A549 (cell line): ENCODE results near the gene CCDC27.

ENCODE experiments used
- CTCF ChIP-seq: fragments of >200 bp; sonication (Bioruptor Twin); formaldehyde crosslinking; IDR thresholded peaks from 3 replicates; pipeline ENCODE4 v1.5.1; 2016
- TF ChIP-seq, protein P1 (sequence below): fragments of 150-350 bp; IDR thresholded peaks from 2 replicates; pipeline ENCODE4 v1.6.1; 2014; ENCODE audit warnings: low read depth, mild to moderate bottlenecking, low read length

DNA sequence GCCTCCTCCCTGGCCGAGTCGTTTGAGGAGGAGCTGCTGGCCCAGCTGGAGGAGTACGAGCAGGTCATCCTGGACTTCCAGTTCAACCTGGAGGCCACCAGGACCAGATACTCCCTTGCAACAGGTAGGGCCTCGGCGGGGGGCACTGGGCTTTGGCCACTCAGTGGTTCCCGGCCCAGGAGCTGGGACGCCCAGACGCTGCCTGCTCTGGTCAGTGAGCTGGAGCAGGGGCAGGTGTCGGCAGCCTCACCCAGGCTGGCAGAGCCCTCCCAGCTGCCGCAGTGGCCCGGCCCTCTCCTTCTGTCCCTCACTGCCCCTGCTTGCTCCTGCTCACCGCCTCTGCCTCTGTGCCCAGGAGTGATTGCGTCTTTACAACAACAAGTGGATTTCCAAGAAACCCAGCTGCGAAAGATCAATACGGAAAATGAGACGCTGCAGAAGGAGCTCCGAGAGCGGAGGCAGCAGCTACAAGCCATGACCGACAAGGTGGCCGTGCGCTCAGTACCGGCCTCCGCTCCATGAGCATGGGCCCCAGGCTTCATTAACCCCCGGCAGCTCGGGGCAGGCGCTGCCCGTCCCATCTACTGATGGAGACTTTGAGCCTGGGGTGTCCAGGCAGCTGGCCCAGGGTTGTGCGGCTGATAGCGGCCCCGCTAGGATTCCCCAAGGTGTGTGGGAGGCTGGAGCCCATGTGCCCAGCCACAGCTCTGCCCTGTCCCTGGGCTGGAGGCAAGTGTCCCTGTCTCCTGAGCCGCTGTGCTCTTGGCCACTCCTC is 11.3 kb downstream of the CCDC27 start:
- no peak for TF ChIP-seq CTCF
- TF ChIP-seq, protein P1, sequence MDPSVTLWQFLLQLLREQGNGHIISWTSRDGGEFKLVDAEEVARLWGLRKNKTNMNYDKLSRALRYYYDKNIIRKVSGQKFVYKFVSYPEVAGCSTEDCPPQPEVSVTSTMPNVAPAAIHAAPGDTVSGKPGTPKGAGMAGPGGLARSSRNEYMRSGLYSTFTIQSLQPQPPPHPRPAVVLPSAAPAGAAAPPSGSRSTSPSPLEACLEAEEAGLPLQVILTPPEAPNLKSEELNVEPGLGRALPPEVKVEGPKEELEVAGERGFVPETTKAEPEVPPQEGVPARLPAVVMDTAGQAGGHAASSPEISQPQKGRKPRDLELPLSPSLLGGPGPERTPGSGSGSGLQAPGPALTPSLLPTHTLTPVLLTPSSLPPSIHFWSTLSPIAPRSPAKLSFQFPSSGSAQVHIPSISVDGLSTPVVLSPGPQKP: no peak
